Mesenchymal stem cell (in vitro differentiated cells and primary cell): Measurements from ENCODE around the gene HLA-DMA.

Experiments
- DNase-seq: peaks from one replicate; pipeline ENCODE4 v3.0.0-alpha.2; 2013
- H2AFZ ChIP-seq: one replicate; pipeline ENCODE4 v1.6.1; 2013; ENCODE audit warnings: low read depth, mild to moderate bottlenecking, control low read depth, inconsistent platforms, low read length, moderate library complexity
- H2AK5ac ChIP-seq: 2 replicates; pipeline ENCODE4 v1.6.1; 2013; ENCODE audit warnings: low read length, moderate library complexity, mild to moderate bottlenecking, inconsistent platforms; ENCODE audit not compliant: severe bottlenecking
- H2BK120ac ChIP-seq: one replicate; pipeline ENCODE4 v1.6.1; 2013; ENCODE audit warnings: low read depth, mild to moderate bottlenecking, inconsistent platforms, low read length, moderate library complexity
- H2BK12ac ChIP-seq, 2 experiments: one replicate each; pipeline ENCODE4 v1.6.1; 2013; ENCODE audit warnings: inconsistent platforms in 2 of 2, low read length in 2 of 2, mild to moderate bottlenecking in 2 of 2, moderate library complexity in 2 of 2, control low read depth in 1 of 2
- H2BK15ac ChIP-seq: one replicate; pipeline ENCODE4 v1.6.1; 2013; ENCODE audit warnings: mild to moderate bottlenecking, low read depth, inconsistent platforms; ENCODE audit not compliant: poor library complexity, severe bottlenecking
- H2BK5ac ChIP-seq: 2 replicates; pipeline ENCODE4 v1.6.1; 2013; ENCODE audit warnings: low read depth, mild to moderate bottlenecking, low read length, control low read depth, inconsistent platforms; ENCODE audit not compliant: poor library complexity, severe bottlenecking
- H3K14ac ChIP-seq, 2 experiments: one replicate each; pipeline ENCODE4 v1.6.1; 2013; ENCODE audit warnings: inconsistent platforms in 2 of 2, low read length in 2 of 2, control low read depth in 1 of 2, mild to moderate bottlenecking in 1 of 2, moderate library complexity in 1 of 2
- H3K18ac ChIP-seq, 2 experiments: one replicate each; pipeline ENCODE4 v1.6.1; 2013; ENCODE audit warnings: inconsistent platforms in 2 of 2, low read length in 2 of 2, control low read depth in 1 of 2, low read depth in 1 of 2, mild to moderate bottlenecking in 1 of 2
- H3K23ac ChIP-seq, 2 experiments: one replicate each; pipeline ENCODE4 v1.6.1; 2013; ENCODE audit warnings: inconsistent platforms in 2 of 2, low read length in 2 of 2, mild to moderate bottlenecking in 2 of 2, moderate library complexity in 2 of 2, control low read depth in 1 of 2
- H3K27ac ChIP-seq: 2 replicates; pipeline ENCODE4 v1.5.1; 2013; ENCODE audit warnings: mild to moderate bottlenecking, moderate library complexity, low read length, control low read depth, inconsistent platforms; ENCODE audit not compliant: poor library complexity, severe bottlenecking
- H3K27me3 ChIP-seq, 2 experiments: 2 replicates each; pipeline versions ENCODE4 v1.6.1 to v1.7.0; 2013; ENCODE audit warnings: low read length in 2 of 2, mild to moderate bottlenecking in 2 of 2, moderate library complexity in 2 of 2, control low read depth in 1 of 2, inconsistent platforms in 1 of 2; ENCODE audit not compliant: control insufficient read depth in 1 of 2, insufficient read depth in 1 of 2
- H3K36me3 ChIP-seq, 2 experiments: 2 replicates each; pipeline versions ENCODE4 v1.6.1 to v1.7.0; 2013; ENCODE audit warnings: low read length in 2 of 2, control low read depth in 1 of 2, inconsistent platforms in 1 of 2, low read depth in 1 of 2, mild to moderate bottlenecking in 1 of 2; ENCODE audit not compliant: insufficient read depth in 2 of 2, control insufficient read depth in 1 of 2
- H3K4ac ChIP-seq, 2 experiments: one replicate each; pipeline ENCODE4 v1.6.1; 2013; ENCODE audit warnings: inconsistent platforms in 2 of 2, low read length in 2 of 2, mild to moderate bottlenecking in 2 of 2, moderate library complexity in 2 of 2, control low read depth in 1 of 2, low read depth in 1 of 2
- H3K4me1 ChIP-seq: 2 replicates; pipeline ENCODE4 v1.6.1; 2013; ENCODE audit warnings: low read depth, low read length, control low read depth; ENCODE audit not compliant: control insufficient read depth, insufficient read depth
- H3K4me2 ChIP-seq: 2 replicates; pipeline ENCODE4 v1.6.1; 2013; ENCODE audit warnings: low read length, mild to moderate bottlenecking, inconsistent platforms; ENCODE audit not compliant: poor library complexity, severe bottlenecking
- H3K4me3 ChIP-seq, 2 experiments: 2 replicates each; pipeline versions ENCODE4 v1.5.1 to v1.7.0; 2013; ENCODE audit warnings: low read length in 2 of 2, mild to moderate bottlenecking in 2 of 2, control low read depth in 1 of 2, low read depth in 1 of 2; ENCODE audit not compliant: insufficient read depth in 1 of 2
- H3K79me1 ChIP-seq: replicated peaks from 2 replicates; pipeline ENCODE4 v1.6.1; 2013; ENCODE audit warnings: mild to moderate bottlenecking, control low read depth, low read length, inconsistent platforms; ENCODE audit not compliant: poor library complexity, severe bottlenecking
- H3K9ac ChIP-seq: 2 replicates; pipeline ENCODE4 v1.7.0; 2013; ENCODE audit warnings: mild to moderate bottlenecking, low read length, moderate library complexity
- H3K9me3 ChIP-seq: 2 replicates; pipeline ENCODE4 v1.7.0; 2013; ENCODE audit warnings: mild to moderate bottlenecking, low read length; ENCODE audit not compliant: control insufficient read depth
- H4K8ac ChIP-seq: one replicate; pipeline ENCODE4 v1.6.1; 2013; ENCODE audit warnings: inconsistent platforms, mild to moderate bottlenecking, low read length, moderate library complexity
- H4K91ac ChIP-seq: one replicate; pipeline ENCODE4 v1.6.1; 2013; ENCODE audit warnings: mild to moderate bottlenecking, low read length, inconsistent platforms
- WGBS: methylation state at CpG from one replicate; pipeline ENCODE4 v1.1.7; 2013; ENCODE audit warnings: mixed read lengths; 5-methylcytosine and 5-hydroxymethylcytosine counted together

The HLA-DMA gene

DNA sequence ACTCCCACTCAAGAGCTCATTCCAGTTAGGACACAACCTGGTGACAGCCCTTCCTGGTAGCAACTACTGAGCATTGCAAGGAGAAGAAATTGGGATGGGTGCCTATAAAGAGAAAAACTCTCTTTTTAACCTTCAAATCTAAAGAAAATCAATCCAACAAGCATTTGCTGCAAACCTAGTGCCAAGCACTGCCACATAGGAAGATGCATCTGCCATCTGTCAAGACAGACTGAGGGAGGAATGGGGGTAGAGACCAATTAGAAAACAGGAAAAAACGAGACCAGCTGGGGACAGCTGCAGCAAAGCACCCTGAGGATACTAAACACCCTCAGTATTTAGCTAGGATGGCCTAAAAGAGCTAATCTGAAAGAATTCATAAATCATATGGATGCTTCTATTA, 39.9 kb downstream of the HLA-DMA start:
- no peak for DNase-seq
- no peak overlapping the region for H2BK15ac ChIP-seq
- no peaks in the 10 kb centered on the region for H3K9me3 ChIP-seq
- H4K91ac ChIP-seq, result no peak overlapping the region
- no peaks in the 10 kb centered on the region for H3K4me1 ChIP-seq
- no peaks in the 10 kb centered on the region for H3K36me3 ChIP-seq
- H3K4me3 ChIP-seq, result no peak overlapping the region
- no peak overlapping the region for H3K18ac ChIP-seq
- H3K27me3 ChIP-seq, result peaks cover 0 to 6% of the 10 kb centered on the region in 2 experiments
- no peak overlapping the region for H2BK5ac ChIP-seq
- H3K79me1 ChIP-seq, result no peaks in the 10 kb centered on the region
- H3K9ac ChIP-seq, result no peak overlapping the region
- no peak overlapping the region for H2BK12ac ChIP-seq
- no peak overlapping the region for H2AFZ ChIP-seq
- 29% methylated on average over 1 of the region's 1 CpG for WGBS
- H3K14ac ChIP-seq, result no peak overlapping the region
- no peak overlapping the region for H2BK120ac ChIP-seq
- H2AK5ac ChIP-seq, result no peak overlapping the region
- no peak overlapping the region for H3K27ac ChIP-seq
- H3K4me2 ChIP-seq, result no peak overlapping the region
- no peak overlapping the region for H3K23ac ChIP-seq
- no peak overlapping the region for H3K4ac ChIP-seq
- H4K8ac ChIP-seq, result no peak overlapping the region

GRCh38 chr6:32908897-32909296, 44.0 kb downstream of the HLA-DMA start:
- Histone ChIP-seq H4K8ac (no peak overlapping the region), H2AFZ (no peak overlapping the region), H3K27me3 (peaks cover 0 to under 1% of the 10 kb centered on the region in 2 experiments), H3K4me1 (peaks cover 4% of the 10 kb centered on the region), H3K4ac (no peak overlapping the region), H3K27ac (no peak overlapping the region), H2BK15ac (no peak overlapping the region), H3K14ac (no peak overlapping the region), H3K9ac (no peak overlapping the region), H2AK5ac (no peak overlapping the region), H3K79me1 (no peaks in the 10 kb centered on the region), H3K36me3 (no peaks in the 10 kb centered on the region), H3K4me2 (no peak overlapping the region), H3K4me3 (no peak overlapping the region), H2BK120ac (no peak overlapping the region), H4K91ac (no peak overlapping the region), H3K9me3 (no peaks in the 10 kb centered on the region), H3K23ac (no peak overlapping the region), H3K18ac (no peak overlapping the region), H2BK12ac (no peak overlapping the region), H2BK5ac (no peak overlapping the region)
- WGBS, result no CpG with 5 or more reads among the region's 2 CpGs
- no peak for DNase-seq

DNA sequence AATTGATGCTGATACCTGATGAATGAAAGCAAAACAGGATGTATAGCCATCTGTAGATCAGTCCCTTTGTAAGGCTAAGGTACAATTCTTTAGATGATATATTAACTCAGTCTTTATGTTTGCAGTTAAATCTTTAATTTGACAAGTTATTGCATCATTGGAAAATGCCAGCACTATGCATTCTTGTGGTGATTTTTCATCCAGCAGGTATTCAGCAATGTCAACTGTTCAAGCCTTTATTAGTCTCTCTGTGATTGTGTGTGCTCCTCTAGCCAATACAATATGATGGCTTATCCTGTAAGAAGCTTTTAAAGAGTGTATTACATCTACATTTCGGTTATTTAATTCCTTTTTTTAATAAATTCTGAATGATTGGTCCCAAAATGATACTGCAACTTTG, 46.4 kb downstream of the HLA-DMA start:
- Histone ChIP-seq H2AK5ac (no peak overlapping the region), H2BK12ac (no peak overlapping the region), H3K4ac (no peak overlapping the region), H3K23ac (no peak overlapping the region), H3K4me2 (peak overlapping the region; percentile 16), H2BK15ac (no peak overlapping the region), H3K79me1 (peaks cover 1% of the 10 kb centered on the region), H3K14ac (no peak overlapping the region), H3K4me3 (no peak overlapping the region), H3K36me3 (peaks cover 0 to under 1% of the 10 kb centered on the region in 2 experiments), H3K9ac (no peak overlapping the region), H3K18ac (no peak overlapping the region), H2AFZ (no peak overlapping the region), H3K4me1 (peaks cover 4% of the 10 kb centered on the region), H2BK5ac (no peak overlapping the region), H4K8ac (no peak overlapping the region), H3K9me3 (no peaks in the 10 kb centered on the region), H3K27ac (peak overlapping the region; percentile 84), H3K27me3 (no peaks in the 10 kb centered on the region), H2BK120ac (no peak overlapping the region), H4K91ac (no peak overlapping the region)
- no peak for DNase-seq
- WGBS, result no CpG with 5 or more reads among the region's 1 CpG

- Histone ChIP-seq H2BK15ac (no peak overlapping the region), H2BK12ac (no peak overlapping the region), H4K8ac (no peak overlapping the region), H3K27ac (no peak overlapping the region), H3K18ac (no peak overlapping the region), H3K36me3 (peaks cover 0 to 8% of the 10 kb centered on the region in 2 experiments), H3K4me1 (peaks cover 4% of the 10 kb centered on the region), H3K27me3 (no peaks in the 10 kb centered on the region), H2AK5ac (no peak overlapping the region), H3K23ac (no peak overlapping the region), H2BK120ac (no peak overlapping the region), H3K9ac (no peak overlapping the region), H3K4me3 (no peak overlapping the region), H3K9me3 (no peaks in the 10 kb centered on the region), H4K91ac (no peak overlapping the region), H2AFZ (no peak overlapping the region), H3K79me1 (peaks cover 6% of the 10 kb centered on the region), H3K4ac (no peak overlapping the region), H3K14ac (no peak overlapping the region), H3K4me2 (no peak overlapping the region), H2BK5ac (no peak overlapping the region)
- 92% methylated on average over 1 of the region's 2 CpGs for WGBS
- DNase-seq, result no peak
These were observed 47.8 kb downstream of the HLA-DMA start for GRCh38 chr6:32905078-32905477.
